ENCODE results near the gene TCOF1.
"Not testable (repeated sequence)": the region's sequence is repeated elsewhere in the genome, so short reads cannot be mapped to it uniquely, and the experiment has no call there.

TCOF1 gene

DNA sequence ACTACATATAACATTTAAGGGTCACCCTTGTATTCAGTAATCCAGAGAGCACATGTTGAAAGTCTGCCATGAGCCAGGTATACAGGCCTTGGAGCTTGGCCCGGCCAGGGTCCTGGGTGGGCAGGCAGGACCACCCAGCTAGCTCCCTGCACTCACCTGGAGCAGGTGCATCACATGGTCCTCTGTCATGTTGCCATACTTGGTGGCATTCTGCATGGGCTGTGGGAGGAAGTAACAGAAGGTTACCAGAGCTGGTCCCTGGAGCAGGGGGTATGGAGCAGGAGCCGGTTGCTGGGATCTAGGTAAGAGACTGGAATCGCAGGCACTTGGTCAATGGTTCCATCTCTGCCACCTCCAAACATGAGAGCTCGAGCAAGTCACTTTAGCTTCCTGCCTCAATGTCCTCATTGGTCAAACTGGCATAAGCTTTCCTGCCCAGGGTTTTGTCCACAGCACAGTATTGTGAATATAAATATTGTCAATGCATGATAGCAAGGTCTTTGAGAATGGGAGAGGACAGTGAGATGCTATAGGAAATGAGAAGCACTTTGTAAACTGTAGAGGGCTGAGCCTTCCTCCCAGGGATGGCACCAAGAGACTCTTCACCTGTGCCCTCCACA lies 48.7 kb downstream of the TCOF1 start:
- DNase-seq: no peak

DNA sequence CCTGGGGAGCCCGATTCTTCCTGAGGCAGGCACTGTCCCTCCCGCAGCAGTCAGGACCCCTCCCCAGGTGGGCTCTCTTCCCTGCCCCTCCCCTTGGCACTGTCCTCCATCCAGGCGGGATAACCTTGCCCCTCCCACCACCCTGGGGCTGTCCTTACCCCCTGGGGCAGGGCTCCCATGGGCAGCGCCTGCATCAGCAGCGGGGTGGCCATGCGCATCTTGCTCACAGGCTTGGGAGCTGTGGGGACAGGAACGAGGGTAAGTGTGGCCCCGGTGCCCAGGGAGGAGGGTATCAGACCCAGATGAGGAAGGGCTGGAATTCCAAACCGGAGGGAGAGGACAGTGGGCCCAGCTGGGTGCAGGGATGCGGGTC lies 49.2 kb downstream of the TCOF1 start:
- no peak for DNase-seq

DNA sequence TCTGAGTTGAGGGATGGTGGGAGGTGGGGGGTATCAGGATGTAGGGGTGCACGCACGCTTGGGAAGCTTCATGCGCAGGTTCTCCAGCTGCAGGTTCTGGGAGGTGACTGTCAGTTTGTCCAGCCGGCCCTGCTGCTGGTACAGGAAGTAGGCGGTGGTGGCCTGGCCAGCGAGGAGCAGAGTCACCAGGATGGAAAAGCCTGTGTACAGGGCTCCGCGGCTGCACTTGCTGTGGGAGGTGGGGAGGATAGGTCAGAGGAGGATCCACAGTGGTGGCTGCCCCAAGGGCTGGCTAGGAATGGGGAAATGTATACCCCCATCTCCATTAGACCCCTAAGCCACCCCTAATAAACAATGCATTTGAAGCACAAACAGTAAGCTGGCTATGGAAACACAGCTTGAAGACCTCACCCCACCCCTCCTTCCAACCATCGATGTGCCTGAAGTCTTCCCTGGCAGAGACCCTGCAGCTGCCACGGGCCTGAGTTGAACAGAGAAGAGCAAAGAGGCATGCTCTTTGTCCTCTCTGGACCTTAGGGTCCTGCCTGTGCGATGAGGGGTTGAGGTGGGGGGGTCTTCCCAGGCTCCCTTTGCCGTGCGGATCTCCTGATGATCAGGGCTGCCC lies 49.7 kb downstream of the TCOF1 start:
- no peak for DNase-seq

DNA sequence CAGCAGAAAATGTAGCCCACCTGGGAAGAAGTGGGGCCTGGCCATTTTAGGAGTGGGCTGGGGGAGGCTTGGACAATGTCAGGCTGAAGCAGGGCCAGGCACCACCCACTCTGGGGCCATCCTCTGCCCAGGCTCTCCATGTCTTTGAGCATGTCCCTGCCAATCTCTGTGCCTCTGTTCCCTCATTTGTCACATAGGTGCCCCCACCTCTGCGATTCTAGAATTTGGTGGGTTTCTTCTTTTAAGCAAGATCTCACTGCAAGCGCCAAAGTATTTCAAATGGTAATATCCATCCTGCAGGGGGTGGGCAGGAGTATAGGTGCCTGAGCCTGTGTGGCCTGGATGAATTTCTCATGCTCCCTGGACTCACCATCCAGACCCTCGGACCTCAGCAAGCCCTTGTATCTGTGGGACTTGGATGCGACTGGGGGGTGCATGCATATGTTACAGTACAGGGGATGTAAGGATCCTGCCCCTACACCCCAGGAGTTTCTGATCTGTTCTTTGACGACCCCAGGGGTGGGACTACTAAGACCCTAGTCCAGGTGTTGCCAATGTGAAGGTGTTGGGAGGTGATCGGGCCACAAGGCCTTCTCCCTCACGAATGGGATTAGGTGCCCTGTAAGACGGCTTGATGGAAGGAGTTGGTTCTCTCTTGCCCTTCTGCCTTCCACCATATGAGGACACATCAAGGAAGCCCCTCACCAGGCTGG lies 50.9 kb downstream of the TCOF1 start:
- DNase-seq: no peak

DNA sequence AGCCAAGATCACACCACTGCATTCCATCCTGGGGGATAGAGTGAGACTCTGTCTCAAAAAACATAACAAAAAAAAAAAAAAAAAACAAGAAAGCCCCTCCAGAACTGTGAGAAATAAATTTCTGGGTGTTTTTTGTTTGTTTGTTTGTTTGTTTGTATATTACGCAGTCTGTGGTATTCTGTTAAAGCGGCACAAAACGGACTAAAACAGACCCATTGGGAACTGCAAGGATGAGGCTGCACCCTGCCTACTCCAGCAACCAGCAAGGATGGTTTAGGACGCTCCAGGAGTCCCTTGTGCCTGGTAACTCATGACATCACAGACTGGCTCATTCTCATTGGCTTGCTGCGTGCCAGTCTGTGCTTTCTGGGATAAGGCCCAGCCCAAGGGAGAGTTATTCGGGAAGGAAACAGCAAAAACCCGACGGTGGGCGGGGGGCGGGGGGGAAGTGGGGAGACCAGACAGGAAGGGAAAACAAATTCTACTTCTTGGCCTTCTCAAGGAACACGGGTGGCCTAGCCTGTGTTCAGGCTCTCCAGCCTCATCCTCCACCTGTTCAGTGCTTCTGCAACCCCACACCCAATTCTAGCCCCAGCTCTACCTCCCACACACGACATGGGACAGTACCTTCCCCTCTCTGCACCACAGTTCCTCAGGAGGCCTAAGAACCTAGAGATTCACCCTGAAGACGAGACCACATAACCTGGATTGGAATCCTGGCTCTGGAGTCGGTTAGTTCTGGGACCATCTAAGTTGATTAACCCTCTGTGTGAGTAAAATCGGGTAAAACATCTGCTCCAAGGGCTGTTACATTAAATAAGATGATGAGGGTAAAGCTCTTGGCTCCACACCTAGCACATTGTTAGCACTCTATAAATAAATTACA lies 52.4 kb downstream of the TCOF1 start:
- peak; percentile 62 for DNase-seq

DNA sequence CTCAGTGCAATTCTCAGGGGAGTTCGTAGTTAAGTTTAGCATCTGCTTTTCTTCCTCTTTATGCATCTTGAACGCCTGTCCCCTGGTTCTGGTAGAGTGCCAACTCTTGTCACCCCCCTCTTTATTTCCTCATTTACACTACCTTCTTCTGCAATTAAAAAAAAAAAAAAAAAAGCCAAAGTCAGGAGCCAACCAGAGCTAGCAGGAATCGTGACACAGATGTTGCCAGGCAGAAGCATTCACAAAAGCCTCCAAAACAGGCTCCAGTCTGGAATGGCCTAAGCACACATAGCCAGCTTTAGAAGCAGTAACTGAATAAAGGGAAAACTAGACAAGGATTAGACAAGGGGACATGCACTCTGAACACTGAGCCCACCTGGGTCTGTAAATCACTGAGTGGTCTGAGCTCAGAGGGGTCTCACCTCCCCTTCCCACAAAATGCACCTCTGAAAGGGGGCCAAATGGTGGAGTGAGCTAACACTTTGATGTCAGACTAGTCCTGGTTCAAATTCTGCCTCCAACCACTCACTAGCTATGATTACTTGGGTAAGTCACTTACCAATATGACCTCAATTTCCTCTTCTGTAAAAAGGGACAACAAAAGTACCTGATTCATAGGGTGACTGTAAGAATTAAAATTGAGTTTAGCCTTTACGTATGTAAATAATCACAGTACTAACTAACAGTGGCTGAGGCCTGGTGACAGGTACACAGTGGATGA lies 53.2 kb downstream of the TCOF1 start:
- peak; percentile 67 for DNase-seq

DNA sequence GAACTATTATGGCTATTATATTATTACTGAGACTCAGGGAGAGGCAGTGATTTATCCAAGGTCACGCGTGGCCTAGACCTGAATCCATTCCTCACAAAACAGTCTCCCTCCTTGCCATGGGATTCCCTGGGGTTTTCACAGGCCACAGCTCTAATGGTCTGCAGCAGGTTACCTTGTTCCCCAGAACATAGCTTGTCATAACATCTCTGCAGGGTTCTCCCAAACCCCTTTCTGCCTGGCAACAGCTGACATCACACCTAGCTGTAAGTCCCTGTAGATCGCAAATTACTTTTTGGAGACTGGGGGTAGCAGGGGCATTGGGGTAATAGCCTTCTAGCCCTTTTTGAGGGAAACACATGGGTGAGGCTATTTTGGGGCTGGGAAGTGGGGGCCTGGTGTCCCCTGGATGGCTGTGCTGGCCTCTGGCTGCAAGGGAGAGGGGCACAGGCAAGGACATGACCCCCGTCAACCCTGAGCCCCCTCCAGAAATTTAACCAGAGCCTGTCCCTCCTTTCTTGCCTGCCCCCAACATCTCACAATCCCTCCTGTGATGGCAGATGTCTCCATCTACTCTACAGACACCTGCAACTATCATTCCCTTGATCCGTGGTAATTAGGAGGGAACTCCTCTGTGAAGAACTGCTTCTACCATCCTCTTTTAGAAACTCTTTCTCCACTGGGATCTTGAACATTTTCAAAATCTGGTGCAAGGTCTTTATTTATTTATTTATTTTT lies 53.9 kb downstream of the TCOF1 start:
- DNase-seq: no peak

DNA sequence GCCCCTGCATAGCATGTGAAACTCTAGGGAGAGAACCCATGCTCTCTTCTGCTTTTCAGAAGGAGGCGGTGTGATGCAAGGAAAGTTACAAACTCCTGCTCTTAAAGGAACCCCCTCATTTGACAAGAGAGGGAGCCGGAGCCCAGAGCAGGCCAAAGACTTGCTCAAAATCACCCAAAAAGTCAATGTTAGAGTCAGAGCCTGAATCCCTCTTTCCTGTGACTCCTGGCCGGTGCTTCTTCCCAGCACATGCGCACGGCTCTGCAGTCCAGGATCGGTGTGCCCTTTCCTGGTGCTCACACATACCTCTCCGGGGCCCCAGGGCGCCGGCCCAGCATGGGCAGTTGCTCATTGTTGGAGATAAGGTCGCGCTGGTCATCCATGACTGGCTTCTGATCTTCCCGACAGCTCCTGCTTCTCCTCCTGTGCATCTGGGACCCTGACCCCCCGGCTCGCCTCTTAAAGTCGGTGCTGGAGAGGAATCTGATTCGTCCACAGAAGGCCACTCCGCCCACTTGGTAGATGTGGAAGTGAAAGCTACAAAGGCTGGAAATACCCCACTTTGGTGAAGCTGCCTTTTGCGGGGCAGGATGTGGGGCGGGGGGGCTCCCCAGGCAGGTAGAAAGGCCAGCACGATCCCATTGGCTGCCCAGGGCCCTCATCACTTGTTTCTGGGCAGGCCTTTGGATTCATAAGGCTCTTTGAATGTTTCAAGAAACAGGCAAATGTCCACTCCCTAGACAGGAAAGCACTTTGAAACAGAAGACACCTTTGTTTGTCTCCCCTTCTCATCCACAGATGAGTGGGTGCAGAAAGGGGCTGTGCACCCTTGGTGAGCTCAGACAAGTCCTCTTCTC lies 55.0 kb downstream of the TCOF1 start, which contains the start of gene CD74:
Gene CD74 (minus strand): TSS at position 592 of the 857 bp plus-strand sequence. CDS start 161 bp downstream, at position 431.
- DNase-seq: no peak

DNA sequence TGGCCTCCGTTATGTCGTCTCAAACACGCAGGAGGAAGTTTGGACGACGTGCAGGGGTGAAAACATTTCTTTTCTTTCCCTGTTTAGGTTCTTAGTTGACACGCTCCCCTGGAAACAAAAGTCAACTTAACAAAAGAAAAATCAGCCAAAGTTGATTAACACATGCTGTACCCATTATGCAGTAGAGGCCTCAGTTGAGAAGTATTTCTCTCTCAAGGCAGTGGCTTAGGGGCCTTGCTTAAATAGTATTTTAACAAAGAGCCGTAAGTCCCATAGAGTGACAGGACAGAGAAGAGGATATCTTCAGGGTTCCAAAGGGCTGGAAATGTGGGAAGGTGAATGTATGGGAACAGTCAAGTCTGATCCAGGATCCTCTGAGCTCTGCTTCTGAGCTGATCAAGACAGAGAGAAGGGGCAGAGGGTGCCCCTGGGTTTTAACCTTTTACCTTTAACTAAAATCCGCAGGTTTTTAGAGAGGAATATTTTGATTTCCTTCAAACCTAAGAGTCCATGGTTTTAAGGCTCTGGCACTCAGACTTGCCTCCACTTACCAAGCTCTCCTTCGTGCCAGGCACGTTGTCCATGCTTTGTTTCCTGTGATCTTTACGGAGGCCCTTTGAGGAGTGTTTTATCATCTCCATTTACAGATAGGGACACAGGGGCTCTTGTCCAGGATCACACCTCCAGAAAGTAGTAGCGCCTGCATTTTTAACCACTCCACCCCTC lies 55.8 kb downstream of the TCOF1 start:
- no peak for DNase-seq

DNA sequence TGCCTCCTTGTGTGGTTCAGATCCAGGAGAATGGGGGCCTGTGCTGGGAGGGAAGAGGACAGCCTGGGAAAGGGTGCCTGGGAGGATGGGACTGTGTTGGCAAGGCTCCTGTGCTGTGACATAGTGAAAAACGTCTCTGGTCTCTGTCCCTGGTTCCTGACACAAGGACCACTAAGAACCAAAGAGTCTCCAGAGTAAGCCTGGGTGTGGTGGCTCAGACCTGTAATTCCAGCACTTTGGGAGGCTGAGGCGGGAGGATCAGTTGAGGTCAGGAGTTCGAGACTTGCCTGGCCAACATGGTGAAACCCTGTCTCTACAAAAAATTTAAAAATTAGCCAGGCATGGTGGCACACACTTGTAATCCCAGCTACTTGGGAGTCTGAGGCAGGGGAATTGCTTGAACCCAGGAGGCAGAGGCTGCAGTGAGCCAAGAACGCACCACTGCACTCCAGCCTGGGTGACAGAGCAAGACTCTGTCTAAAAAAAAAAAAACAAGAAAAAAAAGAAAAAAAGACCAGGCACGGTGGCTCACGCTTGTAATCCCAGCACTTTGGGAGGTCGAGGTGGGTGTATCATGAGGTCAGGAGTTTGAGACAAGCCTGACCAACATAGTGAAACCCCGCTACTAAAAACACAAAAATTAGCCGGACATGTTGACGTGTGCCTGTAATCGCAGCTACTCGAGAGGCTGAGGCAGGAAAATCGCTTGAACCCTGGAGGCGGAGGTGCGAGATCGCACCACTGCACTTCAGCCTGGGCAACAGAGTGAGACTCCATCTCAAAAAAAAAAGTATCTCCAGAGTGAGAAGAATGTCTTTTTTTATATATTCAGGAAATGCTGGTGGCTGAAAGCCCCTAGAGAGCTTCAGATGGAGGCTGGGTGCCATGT lies 56.6 kb downstream of the TCOF1 start:
- not testable (repeated sequence) for DNase-seq

DNA sequence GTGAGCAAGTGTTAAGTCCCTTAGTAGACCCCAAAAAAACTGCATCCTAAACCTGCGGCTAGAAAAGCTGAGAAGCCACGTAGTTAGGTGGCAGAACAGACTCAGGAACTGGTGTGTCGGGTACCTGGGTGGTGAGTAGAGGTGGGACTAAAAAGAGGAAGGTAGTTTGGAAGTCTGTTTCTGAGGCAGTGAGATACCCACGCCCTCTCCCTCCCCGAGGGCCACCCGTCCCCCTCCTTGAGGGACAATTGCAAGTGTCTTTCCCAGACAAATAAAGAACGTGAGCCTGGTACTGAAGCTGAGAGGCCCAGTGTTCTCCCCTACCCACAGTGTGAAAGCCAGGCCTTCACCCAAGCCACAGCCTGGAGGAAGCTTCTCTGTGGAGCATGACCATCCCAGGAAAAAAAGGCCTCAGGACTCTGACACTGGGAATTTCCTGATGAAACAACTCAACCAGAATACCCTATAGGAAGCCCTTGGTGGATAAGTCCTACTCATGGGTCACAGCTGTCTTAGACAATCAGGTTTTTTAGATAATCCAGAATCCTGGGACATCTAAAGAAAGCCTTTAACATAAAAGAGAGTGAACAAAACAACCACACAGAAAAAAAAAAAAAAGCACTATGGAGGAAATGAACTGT lies 62.3 kb downstream of the TCOF1 start:
- no peak for DNase-seq

DNA sequence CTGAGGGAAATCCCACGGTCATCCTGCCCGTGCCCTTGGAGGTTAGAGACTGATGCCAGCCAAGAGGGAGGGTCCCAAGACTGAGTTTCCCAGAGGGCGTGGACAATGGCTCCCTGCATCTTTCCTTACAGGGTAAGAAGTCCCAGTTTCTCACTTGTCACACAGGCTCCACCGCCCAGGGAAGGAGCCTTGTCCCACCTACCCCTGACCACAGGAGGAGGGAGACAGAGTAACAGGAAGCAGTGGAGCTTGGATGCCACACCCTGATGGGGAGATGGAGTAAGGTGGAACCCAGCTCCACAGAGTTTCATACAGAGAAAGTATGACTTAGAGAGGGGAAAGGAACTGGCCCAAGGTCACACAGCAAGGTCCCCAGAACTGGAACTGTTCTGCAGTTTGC lies 64.6 kb downstream of the TCOF1 start:
- DNase-seq: no peak

DNA sequence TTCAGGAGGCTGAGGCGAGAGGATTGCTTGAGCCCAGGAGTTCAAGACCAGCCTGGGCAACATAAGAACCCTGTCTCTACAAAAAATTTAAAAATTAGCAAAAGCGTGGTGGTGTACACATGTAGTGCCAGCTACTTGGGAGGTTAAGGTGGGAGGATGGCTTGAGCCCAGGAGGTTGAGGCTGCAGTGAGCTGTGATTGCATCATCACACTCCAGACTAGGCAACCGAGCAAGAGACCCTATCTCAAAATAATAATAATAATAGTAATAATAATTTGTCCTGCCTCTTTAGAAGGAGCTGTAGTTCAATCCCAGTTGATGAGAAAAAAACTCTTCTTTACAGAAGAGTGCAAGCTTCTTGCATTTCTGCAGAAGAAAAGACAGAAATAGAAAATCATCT lies 65.3 kb downstream of the TCOF1 start:
- DNase-seq: no peak

DNA sequence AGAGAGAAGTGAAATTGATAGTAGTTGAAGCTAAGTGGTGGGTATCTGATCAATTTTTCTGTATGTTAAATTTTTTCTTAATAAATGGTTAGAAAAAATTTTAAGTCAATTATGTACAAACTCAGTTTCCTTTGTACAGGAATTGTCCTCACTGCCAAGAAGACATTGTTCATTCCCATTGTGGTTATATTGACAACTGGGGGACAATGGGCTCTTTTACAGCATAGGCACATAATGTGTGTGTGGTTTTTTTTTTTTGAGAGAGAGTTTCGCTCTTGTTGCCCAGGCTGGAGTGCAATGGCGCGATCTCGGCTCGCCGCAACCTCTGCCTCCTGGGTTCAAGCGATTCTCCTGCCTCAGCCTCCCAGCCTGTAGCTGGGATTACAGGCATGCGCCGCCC lies 68.7 kb downstream of the TCOF1 start:
- not testable (repeated sequence) for DNase-seq

DNA sequence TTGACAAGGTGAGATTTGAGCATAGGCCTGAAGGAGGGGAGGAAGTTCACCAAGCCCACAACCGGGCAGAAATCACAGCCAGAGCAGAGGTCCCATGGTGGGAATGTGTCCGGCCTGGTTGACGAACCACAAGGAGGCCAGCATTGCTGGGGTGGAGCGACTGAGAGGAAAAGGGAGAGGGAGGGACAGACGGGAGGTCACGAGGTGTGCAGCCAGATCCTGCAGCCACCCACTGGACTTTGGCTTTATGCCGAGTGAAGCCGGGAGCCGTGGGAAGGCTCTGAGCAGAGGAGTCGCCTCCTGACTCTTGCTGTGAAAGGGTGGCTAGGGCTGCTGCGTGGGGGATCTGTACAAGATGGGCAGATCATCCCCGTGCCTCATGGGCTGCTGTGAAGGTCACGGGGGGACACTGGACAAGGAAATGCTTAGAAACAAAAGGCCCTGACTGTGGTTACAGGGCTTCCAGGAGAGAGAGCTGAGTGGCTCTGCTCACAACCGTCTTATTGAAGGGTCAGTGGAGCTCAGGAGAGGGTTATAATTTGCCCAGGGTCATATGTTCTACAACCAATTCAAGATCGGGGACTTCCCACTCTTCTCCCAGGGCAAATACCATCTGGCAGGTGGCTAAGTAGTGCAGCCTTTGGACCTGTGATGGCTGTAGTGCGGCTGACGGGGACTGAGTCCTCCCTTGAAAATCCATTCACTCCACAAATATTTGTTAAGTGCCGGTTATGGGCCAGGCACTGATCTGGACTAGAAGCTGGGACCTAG lies 70.8 kb downstream of the TCOF1 start:
- DNase-seq: no peak

DNA sequence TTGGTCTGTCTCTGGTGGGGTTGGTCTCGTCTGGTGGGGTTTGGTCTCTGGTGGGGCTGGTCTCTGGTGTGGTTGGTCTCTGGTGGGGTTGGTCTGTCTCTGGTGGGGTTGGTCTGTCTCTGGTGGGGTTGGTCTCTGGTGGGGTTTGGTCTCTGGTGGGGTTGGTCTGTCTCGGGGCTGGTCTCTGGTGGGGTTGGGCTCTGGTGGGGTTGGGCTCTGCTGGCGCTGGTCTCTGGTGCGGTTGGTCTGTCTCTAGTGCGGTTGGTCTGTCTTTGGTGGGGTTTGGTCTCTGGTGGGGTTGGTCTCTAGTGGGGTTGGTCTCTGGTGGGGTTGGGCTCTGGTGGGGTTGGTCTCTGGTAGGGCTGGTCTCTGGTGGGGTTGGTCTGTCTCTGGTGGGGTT lies 71.5 kb downstream of the TCOF1 start:
- no peak for DNase-seq

DNA sequence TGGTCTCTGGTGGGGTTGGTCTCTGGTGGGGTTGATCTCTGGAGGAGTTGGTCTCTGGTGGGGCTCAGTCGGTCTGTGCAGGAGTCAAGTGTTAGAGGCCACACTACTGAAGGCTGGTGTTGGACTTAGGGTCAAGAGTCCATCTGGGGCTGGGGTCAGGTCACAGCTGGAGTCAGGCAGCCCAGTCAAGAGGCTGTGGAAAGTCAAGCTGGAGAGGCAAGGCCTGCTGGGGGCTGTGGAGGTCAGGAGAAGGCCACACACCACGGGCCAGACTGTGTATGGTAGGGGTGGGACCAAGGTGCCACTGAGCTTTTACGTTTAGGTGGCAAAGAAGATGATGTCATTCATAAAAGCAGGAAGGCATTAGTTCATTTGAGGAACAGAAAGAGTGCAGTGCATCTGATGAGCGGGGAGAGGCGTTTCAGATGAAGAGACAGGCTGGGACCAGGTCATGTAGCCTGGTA lies 71.9 kb downstream of the TCOF1 start:
- DNase-seq: no peak

DNA sequence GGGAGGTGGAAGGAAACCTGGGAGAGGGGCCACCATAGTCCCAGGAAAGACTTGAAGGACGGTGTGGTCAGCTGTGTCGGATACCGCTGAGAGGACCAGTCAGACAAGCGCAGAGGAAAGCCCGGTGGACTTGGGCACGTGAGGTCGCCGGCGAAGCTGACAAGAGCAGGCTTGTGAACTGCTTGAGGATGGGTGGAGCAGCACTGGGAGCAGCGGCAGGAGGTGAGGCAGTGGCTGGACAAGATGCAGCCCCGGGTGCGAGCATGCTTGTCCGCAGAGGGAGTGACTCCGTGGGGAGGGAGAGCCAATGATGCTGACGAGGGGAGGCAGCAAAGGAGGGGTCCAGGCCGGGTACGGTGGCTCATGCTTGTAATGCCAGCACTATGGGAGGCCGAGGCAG lies 73.6 kb downstream of the TCOF1 start:
- DNase-seq: no peak
